HL-60 (cell line): ENCODE data around the gene PTBP3.

Experiments
- DNase-seq, 2 experiments: peaks; one replicate each; pipeline ENCODE4 v3.0.0-alpha.2; 2010 to 2020; ENCODE audit warnings: low read depth in 1 of 2, low spot score in 1 of 2
- H3K27ac ChIP-seq: fragments of 250-450 bp; sonication (Bioruptor Pico); replicated peaks from 2 replicates; pipeline ENCODE4 v1.5.1; 2020; ENCODE audit warnings: mild to moderate bottlenecking, moderate library complexity
- H3K27me3 ChIP-seq: fragments of 250-450 bp; sonication (Bioruptor Pico); 2 replicates; pipeline ENCODE4 v1.5.1; 2021; ENCODE audit warnings: mild to moderate bottlenecking, moderate library complexity; ENCODE audit not compliant: insufficient read depth, poor library complexity, severe bottlenecking
- H3K4me3 ChIP-seq: replicated peaks from 2 replicates; pipeline ENCODE4 v1.5.1; 2011; ENCODE audit warnings: mild to moderate bottlenecking, control low read depth, low read length; ENCODE audit not compliant: insufficient read depth
- GABPA ChIP-seq: IDR thresholded peaks from 2 replicates; pipeline ENCODE4 v1.6.1; 2012; ENCODE audit warnings: low read depth
- POLR2AphosphoS5 ChIP-seq: IDR thresholded peaks from 2 replicates; pipeline ENCODE4 v1.6.1; 2012; ENCODE audit warnings: low read depth
- SPI1 ChIP-seq: IDR thresholded peaks from 2 replicates; pipeline ENCODE4 v1.6.1; 2012; ENCODE audit warnings: low read depth, mild to moderate bottlenecking, borderline replicate concordance
- TF ChIP-seq, protein P1 (sequence below): IDR thresholded peaks from one replicate; pipeline ENCODE4 v1.5.1; 2011; ENCODE audit warnings: low read length, control low read depth, inconsistent platforms; ENCODE audit not compliant: insufficient read depth
- TF ChIP-seq, protein P2 (sequence below): IDR thresholded peaks from 2 replicates; pipeline ENCODE4 v1.6.1; 2012; ENCODE audit warnings: low read depth; ENCODE audit not compliant: insufficient replicate concordance

The PTBP3 gene

DNA sequence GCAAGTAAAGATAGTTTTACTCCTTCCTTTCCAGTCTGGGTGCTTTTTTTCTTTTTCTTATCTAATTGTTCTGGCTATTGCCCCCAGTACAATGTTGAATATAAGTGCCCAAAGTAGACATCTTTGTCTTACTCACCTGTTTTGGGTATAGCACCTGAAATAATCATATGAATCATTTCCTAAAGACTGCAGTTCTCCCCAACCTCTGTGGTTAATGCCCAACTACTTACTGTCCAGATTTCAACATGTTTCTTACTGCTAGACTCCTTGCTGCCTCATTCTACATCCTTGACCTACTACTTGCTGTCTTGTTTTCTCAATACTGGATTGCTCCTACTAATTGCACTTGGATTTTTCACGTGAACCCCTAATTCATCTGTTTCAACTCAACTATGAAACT lies 37.6 kb upstream of the PTBP3 start:
- DNase-seq = no peak
- Histone ChIP-seq H3K27me3 (no peaks in the 10 kb centered on the region), H3K27ac (no peak overlapping the region), H3K4me3 (no peak overlapping the region)
- TF ChIP-seq, protein P1, sequence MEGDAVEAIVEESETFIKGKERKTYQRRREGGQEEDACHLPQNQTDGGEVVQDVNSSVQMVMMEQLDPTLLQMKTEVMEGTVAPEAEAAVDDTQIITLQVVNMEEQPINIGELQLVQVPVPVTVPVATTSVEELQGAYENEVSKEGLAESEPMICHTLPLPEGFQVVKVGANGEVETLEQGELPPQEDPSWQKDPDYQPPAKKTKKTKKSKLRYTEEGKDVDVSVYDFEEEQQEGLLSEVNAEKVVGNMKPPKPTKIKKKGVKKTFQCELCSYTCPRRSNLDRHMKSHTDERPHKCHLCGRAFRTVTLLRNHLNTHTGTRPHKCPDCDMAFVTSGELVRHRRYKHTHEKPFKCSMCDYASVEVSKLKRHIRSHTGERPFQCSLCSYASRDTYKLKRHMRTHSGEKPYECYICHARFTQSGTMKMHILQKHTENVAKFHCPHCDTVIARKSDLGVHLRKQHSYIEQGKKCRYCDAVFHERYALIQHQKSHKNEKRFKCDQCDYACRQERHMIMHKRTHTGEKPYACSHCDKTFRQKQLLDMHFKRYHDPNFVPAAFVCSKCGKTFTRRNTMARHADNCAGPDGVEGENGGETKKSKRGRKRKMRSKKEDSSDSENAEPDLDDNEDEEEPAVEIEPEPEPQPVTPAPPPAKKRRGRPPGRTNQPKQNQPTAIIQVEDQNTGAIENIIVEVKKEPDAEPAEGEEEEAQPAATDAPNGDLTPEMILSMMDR = no peak
- TF ChIP-seq, protein P2, sequence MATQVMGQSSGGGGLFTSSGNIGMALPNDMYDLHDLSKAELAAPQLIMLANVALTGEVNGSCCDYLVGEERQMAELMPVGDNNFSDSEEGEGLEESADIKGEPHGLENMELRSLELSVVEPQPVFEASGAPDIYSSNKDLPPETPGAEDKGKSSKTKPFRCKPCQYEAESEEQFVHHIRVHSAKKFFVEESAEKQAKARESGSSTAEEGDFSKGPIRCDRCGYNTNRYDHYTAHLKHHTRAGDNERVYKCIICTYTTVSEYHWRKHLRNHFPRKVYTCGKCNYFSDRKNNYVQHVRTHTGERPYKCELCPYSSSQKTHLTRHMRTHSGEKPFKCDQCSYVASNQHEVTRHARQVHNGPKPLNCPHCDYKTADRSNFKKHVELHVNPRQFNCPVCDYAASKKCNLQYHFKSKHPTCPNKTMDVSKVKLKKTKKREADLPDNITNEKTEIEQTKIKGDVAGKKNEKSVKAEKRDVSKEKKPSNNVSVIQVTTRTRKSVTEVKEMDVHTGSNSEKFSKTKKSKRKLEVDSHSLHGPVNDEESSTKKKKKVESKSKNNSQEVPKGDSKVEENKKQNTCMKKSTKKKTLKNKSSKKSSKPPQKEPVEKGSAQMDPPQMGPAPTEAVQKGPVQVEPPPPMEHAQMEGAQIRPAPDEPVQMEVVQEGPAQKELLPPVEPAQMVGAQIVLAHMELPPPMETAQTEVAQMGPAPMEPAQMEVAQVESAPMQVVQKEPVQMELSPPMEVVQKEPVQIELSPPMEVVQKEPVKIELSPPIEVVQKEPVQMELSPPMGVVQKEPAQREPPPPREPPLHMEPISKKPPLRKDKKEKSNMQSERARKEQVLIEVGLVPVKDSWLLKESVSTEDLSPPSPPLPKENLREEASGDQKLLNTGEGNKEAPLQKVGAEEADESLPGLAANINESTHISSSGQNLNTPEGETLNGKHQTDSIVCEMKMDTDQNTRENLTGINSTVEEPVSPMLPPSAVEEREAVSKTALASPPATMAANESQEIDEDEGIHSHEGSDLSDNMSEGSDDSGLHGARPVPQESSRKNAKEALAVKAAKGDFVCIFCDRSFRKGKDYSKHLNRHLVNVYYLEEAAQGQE = no peak
- no peak for TF ChIP-seq GABPA
- no peak for TF ChIP-seq POLR2AphosphoS5
- TF ChIP-seq SPI1 = no peak

DNA sequence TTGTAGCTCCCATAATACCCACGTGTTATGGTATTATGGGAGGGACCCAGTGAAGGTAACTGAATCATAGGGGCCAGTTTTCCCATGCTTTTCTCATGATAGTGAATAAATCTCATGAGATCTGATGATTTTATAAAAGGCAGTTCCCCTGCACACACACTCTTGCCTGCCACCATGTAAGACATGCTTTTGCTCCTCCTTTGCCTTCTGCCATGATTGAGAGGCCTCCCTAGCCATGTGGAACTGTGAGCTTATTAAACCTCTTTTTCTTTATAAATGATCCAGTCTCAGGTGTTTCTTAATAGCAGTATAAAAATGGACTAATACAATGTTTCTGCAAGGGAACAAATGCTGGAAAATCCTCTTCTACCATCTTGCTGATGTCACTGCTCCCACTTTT lies 36.4 kb upstream of the PTBP3 start:
- DNase-seq = no peak
- TF ChIP-seq POLR2AphosphoS5 = no peak
- TF ChIP-seq SPI1 = no peak
- TF ChIP-seq, protein P1 = no peak
- TF ChIP-seq, protein P2 = no peak
- no peak for TF ChIP-seq GABPA
- Histone ChIP-seq H3K4me3 (no peak overlapping the region), H3K27me3 (no peaks in the 10 kb centered on the region), H3K27ac (no peak overlapping the region)

DNA sequence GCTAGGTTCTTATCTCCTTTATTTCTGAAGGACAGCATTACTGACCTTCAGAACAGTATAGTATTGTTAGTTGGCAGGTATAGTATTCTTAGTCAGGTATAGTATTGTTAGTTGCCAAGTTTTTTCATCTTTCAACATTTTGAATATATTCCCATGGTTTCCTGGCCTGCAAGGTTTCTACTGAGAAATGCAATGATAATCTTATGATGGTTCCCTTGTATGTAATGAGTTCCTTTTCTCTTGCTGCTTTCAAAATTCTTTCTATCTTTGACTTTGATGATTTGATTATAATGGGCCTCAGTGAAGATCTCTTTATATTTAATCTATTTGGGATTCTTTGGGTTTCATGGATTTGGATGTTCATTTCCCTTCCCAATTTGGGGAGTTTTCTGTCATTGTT lies 34.0 kb upstream of the PTBP3 start:
- no peak for DNase-seq
- no peak overlapping the region for H3K4me3 ChIP-seq
- TF ChIP-seq, protein P1 = no peak
- no peak for TF ChIP-seq GABPA
- TF ChIP-seq, protein P2 = no peak
- no peak for TF ChIP-seq SPI1
- no peak for TF ChIP-seq POLR2AphosphoS5
- H3K27ac ChIP-seq = no peak overlapping the region
- H3K27me3 ChIP-seq = no peaks in the 10 kb centered on the region
